ENCODE results near the gene ATRIP. TPM values are rescaled to one million over a fixed set of nuclear protein-coding genes. Genes with fewer than 3 reads are reported as not detected.

Gene ATRIP
- total RNA-seq, 6 experiments from 2014 or later = 7.0 to 10.5 (median 8.2) TPM

DNA sequence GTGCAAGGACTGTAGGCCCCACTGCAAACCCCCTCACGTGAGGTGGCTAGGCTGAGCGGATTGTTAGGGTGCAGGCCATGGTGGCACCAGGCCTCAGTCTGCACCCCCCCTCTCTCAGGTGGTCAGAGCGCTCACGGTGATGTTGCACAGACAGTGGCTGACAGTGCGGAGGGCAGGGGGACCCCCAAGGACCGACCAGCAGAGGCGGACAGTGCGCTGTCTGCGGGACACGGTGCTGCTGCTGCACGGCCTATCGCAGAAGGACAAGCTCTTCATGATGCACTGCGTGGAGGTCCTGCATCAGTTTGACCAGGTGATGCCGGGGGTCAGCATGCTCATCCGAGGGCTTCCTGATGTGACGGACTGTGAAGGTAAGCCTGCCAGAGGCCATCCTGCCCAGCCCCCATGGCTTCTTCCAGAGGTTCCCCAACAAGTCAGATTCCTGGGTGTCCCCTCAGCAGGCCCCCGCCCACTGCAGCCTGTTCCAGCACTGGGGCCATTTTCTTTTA lies 18.2 kb downstream of the ATRIP start:
- Mint-ChIP-seq H3K27ac (peak overlapping the region; percentile 100), H3K27me3 (ENCODE audit: insufficient read depth) (peaks cover 3% of the 10 kb centered on the region), H3K4me3 (no peak overlapping the region), H3K36me3 (ENCODE audit: low read depth) (peaks cover 19% of the 10 kb centered on the region), H3K9me3 (no peaks in the 10 kb centered on the region), H3K4me1 (ENCODE audit: low read depth) (peaks cover 49% of the 10 kb centered on the region)
- TF ChIP-seq, protein P1, sequence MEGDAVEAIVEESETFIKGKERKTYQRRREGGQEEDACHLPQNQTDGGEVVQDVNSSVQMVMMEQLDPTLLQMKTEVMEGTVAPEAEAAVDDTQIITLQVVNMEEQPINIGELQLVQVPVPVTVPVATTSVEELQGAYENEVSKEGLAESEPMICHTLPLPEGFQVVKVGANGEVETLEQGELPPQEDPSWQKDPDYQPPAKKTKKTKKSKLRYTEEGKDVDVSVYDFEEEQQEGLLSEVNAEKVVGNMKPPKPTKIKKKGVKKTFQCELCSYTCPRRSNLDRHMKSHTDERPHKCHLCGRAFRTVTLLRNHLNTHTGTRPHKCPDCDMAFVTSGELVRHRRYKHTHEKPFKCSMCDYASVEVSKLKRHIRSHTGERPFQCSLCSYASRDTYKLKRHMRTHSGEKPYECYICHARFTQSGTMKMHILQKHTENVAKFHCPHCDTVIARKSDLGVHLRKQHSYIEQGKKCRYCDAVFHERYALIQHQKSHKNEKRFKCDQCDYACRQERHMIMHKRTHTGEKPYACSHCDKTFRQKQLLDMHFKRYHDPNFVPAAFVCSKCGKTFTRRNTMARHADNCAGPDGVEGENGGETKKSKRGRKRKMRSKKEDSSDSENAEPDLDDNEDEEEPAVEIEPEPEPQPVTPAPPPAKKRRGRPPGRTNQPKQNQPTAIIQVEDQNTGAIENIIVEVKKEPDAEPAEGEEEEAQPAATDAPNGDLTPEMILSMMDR (IDR thresholded peaks at IDR 0.05) = no peak
- no peak for DNase-seq

DNA sequence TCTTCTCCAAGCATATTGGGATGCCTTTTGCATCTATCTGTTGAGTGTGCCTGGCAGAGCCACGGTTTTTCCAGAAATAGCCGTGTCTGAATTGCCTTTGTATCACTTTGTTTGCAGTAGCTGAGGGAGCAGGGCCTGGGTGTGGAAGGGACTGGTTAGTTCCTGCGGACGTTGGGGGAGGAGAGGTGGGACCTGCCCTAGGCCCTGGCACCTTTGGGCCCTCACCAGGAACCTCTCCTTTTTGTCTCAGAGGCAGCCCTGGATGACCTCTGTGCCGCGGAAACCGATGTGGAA lies 18.6 kb downstream of the ATRIP start:
- DNase-seq = no peak
- Mint-ChIP-seq H3K36me3 (ENCODE audit: low read depth) (peaks cover 19% of the 10 kb centered on the region), H3K27ac (peak overlapping the region; percentile 100), H3K4me3 (peak overlapping the region; percentile 52), H3K9me3 (no peaks in the 10 kb centered on the region), H3K4me1 (ENCODE audit: low read depth) (peaks cover 53% of the 10 kb centered on the region), H3K27me3 (ENCODE audit: insufficient read depth) (peaks cover 3% of the 10 kb centered on the region)
- TF ChIP-seq, protein P1 (IDR thresholded peaks at IDR 0.05) = no peak

DNA sequence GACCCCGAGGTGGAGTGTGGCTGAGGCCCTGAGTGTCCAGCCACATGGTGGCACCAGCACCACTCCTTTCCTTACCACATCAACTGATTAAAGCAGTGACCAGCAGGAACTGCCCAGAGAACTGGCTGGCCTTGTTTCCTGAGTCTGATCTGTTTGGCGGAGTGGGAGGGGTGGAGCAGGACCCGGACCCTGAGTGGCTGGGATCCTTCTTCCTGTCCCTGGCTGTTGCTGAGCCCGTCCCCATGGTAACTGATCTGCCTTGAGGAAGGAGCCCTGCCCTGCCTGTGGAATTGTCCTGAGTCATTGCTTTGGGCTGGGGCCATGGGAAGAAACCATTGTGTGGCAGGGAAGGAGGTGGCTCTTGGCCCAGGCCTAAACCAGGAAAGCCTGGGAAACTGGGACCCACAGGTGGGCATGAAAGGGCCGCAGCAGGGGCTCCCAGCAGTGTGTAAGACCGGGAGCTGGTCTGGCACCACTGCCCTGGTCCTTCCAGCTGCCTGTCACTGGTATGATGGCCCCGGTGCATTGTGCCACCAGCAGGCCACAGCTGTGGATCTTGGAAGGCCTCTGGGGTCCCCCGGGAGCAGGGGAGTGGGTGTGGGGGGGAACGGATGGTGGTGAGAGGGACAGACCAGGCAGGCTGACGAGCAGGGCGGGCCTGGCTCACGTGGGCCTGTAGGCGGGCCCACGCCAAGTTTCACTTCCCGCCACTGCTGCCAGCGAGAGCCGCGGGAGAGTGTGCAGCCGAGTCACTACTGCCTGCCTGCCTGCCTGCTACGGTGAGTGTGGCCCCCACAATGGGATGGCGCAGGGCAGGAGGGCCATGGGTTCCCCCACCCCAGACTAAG lies 19.2 kb downstream of the ATRIP start:
- H3K9me3 Mint-ChIP-seq = no peaks in the 10 kb centered on the region
- peaks cover 19% of the 10 kb centered on the region for H3K36me3 Mint-ChIP-seq (ENCODE audit: low read depth)
- peaks cover 3% of the 10 kb centered on the region for H3K27me3 Mint-ChIP-seq (ENCODE audit: insufficient read depth)
- peak overlapping the region; percentile 100 for H3K27ac Mint-ChIP-seq
- TF ChIP-seq, protein P1 (IDR thresholded peaks at IDR 0.05) = peak; percentile 82
- H3K4me3 Mint-ChIP-seq = peak overlapping the region; percentile 87
- peak; percentile 100 for DNase-seq
- peaks cover 53% of the 10 kb centered on the region for H3K4me1 Mint-ChIP-seq (ENCODE audit: low read depth)

DNA sequence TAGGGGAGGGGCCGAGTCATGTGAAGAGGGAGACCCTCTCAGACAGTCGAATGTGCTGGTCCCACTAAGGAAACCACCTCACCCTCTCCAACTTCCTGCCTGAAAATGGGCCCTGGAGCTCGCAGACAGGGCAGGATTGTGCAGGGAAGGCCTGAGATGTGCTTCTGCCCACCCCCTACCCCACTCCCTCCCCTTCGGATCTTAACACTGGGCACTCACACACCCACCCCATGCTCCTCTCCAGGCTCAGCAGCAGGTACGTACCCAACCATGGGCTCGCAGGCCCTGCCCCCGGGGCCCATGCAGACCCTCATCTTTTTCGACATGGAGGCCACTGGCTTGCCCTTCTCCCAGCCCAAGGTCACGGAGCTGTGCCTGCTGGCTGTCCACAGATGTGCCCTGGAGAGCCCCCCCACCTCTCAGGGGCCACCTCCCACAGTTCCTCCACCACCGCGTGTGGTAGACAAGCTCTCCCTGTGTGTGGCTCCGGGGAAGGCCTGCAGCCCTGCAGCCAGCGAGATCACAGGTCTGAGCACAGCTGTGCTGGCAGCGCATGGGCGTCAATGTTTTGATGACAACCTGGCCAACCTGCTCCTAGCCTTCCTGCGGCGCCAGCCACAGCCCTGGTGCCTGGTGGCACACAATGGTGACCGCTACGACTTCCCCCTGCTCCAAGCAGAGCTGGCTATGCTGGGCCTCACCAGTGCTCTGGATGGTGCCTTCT lies 20.0 kb downstream of the ATRIP start:
- Mint-ChIP-seq H3K4me1 (ENCODE audit: low read depth) (peaks cover 53% of the 10 kb centered on the region), H3K27ac (peak overlapping the region; percentile 100), H3K36me3 (ENCODE audit: low read depth) (peaks cover 19% of the 10 kb centered on the region), H3K9me3 (no peaks in the 10 kb centered on the region), H3K4me3 (peak overlapping the region; percentile 87), H3K27me3 (ENCODE audit: insufficient read depth) (peaks cover 3% of the 10 kb centered on the region)
- no peak for DNase-seq
- TF ChIP-seq, protein P1 (IDR thresholded peaks at IDR 0.05) = no peak

DNA sequence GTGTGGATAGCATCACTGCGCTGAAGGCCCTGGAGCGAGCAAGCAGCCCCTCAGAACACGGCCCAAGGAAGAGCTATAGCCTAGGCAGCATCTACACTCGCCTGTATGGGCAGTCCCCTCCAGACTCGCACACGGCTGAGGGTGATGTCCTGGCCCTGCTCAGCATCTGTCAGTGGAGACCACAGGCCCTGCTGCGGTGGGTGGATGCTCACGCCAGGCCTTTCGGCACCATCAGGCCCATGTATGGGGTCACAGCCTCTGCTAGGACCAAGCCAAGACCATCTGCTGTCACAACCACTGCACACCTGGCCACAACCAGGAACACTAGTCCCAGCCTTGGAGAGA lies 20.5 kb downstream of the ATRIP start:
- Mint-ChIP-seq H3K4me1 (ENCODE audit: low read depth) (peaks cover 53% of the 10 kb centered on the region), H3K9me3 (no peaks in the 10 kb centered on the region), H3K4me3 (peak overlapping the region; percentile 87), H3K27me3 (ENCODE audit: insufficient read depth) (peaks cover 3% of the 10 kb centered on the region), H3K36me3 (ENCODE audit: low read depth) (peaks cover 19% of the 10 kb centered on the region), H3K27ac (peak overlapping the region; percentile 100)
- TF ChIP-seq, protein P1 (IDR thresholded peaks at IDR 0.05) = no peak
- no peak for DNase-seq

Data from HFFc6 (cell line).